ENCODE measurements around the gene ANK2.
"Not testable (repeated sequence)": the region's sequence is repeated elsewhere in the genome, so short reads cannot be mapped to it uniquely, and the experiment has no call there.

Gene ANK2

GRCh38 chr4:113146876-113147358, 97.5 kb downstream of the ANK2 start:
- no peak for DNase-seq (ENCODE audit: low read depth in 4 of 4, low spot score in 1 of 4)

DNA sequence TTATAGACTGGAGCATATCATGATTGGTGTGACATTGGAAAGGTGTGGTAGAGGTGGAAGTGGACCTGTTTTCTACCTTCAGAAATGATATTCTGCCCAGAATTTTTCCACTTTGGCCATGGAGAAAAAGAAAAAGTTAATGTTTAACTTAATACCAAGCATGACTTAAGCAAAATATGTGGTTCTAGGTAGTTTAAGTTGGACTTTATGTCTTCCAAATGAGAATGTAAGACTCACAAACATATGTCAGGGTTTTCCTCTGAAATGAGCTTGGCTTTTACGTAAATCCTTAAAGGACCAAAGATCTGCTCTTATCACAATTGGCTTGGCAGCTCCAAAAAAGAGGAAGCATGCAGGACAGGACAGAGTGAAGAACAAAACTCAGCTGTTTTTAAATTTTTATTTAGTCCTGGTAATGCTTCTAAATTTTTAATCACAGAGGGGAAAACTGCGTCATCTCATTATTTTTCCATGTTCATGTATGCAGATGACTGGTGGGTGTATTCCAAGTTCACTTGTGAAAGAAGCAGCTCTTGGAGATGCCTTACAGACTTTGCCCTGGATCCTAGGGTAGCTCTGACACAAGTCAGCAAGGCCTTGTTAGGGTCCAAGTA, 98.2 kb downstream of the ANK2 start:
- DNase-seq (ENCODE audit: low read depth in 4 of 4, low spot score in 1 of 4) = no peak

- no peak for DNase-seq (ENCODE audit: low read depth in 4 of 4, low spot score in 1 of 4)
Observed at GRCh38 chr4:113148925-113149324, 99.5 kb downstream of the ANK2 start.

- no peak for DNase-seq (ENCODE audit: low read depth in 4 of 4, low spot score in 1 of 4)
Observed at GRCh38 chr4:113153529-113154101, 104.2 kb downstream of the ANK2 start.

- no peak for DNase-seq (ENCODE audit: low read depth in 4 of 4, low spot score in 1 of 4)
Observed at GRCh38 chr4:113154281-113154680, 104.8 kb downstream of the ANK2 start.

- DNase-seq (ENCODE audit: low read depth in 4 of 4, low spot score in 1 of 4) = no peak
Observed at GRCh38 chr4:113157086-113157857, 107.8 kb downstream of the ANK2 start.

GRCh38 chr4:113159942-113160545, 110.6 kb downstream of the ANK2 start:
- no peak for DNase-seq (ENCODE audit: low read depth in 4 of 4, low spot score in 1 of 4)

GRCh38 chr4:113160548-113160947, 111.1 kb downstream of the ANK2 start:
- DNase-seq (ENCODE audit: low read depth in 4 of 4, low spot score in 1 of 4) = no peak

- DNase-seq (ENCODE audit: low read depth in 4 of 4, low spot score in 1 of 4) = no peak
Observed at GRCh38 chr4:113162089-113162488, 112.6 kb downstream of the ANK2 start.

- DNase-seq (ENCODE audit: low read depth in 4 of 4, low spot score in 1 of 4) = no peak
Observed at GRCh38 chr4:113169368-113169767, 119.9 kb downstream of the ANK2 start.

DNA sequence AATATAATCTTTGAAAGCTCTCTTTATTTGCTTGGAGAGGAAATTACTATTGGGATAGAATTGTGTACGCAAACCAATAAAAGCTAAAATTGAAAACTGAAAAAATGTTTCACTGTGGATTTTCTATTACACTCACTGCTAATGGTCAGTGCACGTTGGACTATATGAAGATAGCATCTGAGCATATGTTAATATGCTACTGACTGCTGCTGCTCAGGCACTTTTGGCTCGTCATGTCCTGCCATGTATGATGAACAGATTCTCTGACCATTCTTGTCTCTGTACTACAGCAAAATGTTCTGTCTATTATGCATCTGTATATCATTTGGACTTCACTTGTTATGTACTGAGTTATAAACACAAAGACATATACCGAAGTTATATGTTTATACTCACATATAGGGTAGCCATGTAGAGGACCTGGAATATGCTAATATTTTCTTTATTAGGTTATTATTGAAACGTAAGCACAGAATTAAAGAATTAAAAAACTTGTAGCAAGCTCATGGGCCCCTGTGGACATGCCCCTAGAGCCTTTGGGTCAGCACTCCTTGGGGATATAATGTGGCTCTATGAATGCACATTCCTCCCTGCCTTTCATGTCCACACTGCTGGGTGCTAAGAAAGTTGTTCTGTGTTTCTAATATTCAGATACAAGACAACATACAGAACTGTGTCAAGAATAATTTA, 120.8 kb downstream of the ANK2 start:
- DNase-seq (ENCODE audit: low read depth in 4 of 4, low spot score in 1 of 4) = no peak

- no peak for DNase-seq (ENCODE audit: low read depth in 4 of 4, low spot score in 1 of 4)
Observed at GRCh38 chr4:113170805-113171468, 121.5 kb downstream of the ANK2 start.

GRCh38 chr4:113173126-113173792, 123.8 kb downstream of the ANK2 start:
- DNase-seq (ENCODE audit: low read depth in 4 of 4, low spot score in 1 of 4) = no peak

DNA sequence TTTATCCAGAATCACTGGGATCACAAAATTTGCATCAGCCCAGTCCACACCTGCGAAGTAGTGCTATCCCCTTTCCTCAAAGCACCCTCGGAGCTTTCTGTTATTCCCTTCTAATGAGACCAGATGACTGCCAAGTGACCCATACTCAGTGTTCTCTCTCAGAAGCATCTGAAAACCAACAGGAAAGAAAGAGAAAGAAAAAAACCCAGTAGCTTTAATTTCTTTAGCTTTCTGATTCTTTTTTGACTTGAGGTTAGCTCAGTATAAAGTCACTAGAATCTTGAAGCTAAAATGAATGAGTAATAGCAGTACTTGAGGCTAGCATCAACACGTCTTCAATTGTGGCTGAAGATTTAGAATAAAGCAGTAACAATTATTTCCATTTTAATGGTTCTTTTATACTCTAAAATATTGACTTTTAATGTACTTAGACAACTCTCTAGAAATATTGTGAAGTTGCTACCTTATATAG, 124.4 kb downstream of the ANK2 start:
- no peak for DNase-seq (ENCODE audit: low read depth in 4 of 4, low spot score in 1 of 4)

- no peak for DNase-seq (ENCODE audit: low read depth in 4 of 4, low spot score in 1 of 4)
Observed at GRCh38 chr4:113179091-113179490, 129.6 kb downstream of the ANK2 start.

DNA sequence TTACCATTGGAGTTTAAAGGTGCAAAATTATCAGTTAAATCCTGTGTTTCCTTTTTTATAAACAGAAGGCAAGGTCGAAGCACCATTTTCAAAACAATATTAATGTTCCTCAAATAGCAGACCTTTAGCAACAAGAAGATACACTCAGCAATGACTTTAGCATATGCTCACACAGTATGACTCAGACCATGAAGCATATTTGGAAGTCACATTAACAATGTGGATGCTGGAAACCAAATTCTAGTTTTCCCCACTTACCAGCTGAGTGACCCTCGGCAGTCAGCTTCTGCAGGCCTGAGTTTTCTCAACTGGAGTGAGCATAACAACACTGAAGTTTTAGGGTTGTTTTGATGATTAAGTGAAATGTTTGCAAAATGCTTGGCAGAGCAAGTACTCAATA, 130.5 kb downstream of the ANK2 start:
- DNase-seq (ENCODE audit: low read depth in 4 of 4, low spot score in 1 of 4) = no peak

DNA sequence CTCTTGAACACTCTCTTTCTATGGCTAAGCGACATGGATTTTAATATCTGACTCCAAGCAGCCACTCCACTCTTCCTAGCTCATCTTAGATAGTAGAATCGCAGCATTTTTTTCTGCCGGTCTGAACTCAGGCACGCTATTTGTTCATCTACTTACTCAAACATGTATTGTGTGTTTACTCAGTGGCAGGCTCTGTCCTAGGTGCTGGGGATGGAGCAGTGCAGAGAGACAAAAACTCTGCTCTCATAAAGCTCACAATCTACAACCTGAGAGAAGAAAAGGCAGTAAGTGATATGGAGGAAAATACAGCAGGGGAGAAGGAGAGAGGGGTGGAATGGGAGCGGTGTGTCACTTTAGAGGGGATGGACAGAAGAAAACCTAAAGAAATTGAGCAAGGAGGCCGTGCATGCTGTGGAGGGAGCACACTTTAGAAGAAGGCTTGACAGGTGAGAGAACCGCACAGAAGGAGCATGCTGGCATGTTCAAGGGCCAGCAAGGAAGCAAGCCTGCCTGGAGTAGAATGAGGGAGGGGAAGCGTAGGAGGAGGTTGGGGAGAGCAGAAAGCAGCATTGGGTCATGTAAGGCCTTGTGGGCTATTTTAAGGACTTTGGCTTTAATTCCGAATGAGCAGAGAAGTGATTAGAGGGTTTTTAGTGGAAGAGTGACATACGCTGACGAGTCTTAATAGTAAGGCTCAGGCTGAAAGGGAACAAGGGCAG, 132.0 kb downstream of the ANK2 start:
- DNase-seq (ENCODE audit: low read depth in 4 of 4, low spot score in 1 of 4) = no peak

DNA sequence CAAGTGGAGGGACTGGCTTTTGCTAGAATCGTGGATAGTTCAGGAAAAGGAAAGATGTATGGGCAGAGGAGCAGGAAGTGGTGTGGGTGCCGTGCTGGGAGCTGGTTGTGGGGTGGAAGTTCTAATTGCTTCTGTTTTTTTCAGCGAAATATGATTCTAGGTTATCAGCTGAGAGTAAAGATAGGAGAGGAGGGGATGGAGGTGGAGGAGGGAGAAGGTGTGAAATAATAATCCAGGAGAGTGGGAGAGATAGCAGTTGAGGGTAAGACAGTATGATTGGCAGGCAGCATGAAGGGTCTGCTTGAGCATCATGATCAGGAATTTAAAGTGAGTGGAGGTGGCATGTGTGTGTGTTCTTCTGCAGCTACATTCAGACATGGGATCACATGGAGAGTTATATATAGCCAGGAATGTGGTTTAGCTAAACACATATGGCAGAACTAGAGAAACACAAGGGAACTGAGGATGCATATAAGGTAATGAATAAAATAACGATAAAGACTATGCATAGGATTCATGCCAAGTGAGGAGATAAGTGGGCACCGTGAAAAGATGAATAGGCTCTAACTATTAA, 133.7 kb downstream of the ANK2 start:
- DNase-seq (ENCODE audit: low read depth in 4 of 4, low spot score in 1 of 4) = no peak

GRCh38 chr4:113186220-113186619, 136.8 kb downstream of the ANK2 start:
- not testable (repeated sequence) for DNase-seq (ENCODE audit: low read depth in 4 of 4, low spot score in 1 of 4)

Data from stimulated activated CD4-positive, alpha-beta T cell treated with anti-CD3 and anti-CD28 coated beads, Interleukin-1b, Interleukin-23, amount 100 ng/mL, for 24 hours (primary cell).